ENCODE results near the gene PAH. TPM values are rescaled to one million over a fixed set of nuclear protein-coding genes. Genes with fewer than 3 reads are reported as not detected.

Gene PAH
- polyA plus RNA-seq, 3 donors, result not detected

GRCh38 chr12:102953221-102953620 lies 36.2 kb upstream of the PAH start:
- H3K27me3 Mint-ChIP-seq (ENCODE audit: low read depth in 3 of 3), result peaks cover 74 to 87% (median 79%) of the 10 kb centered on the region in 3 donors
- Histone ChIP-seq H3K27ac (ENCODE audit: low read depth in 1 of 2, low read length in 2 of 2) (no peak overlapping the region), H3K4me2 (replicated peaks; ENCODE audit: extremely low read depth, low read length, poor library complexity, severe bottlenecking) (no peak overlapping the region), H3K9me3 (replicated peaks in 1 of 2; ENCODE audit: control insufficient read depth in 1 of 2, insufficient read depth in 1 of 2, low read length in 2 of 2) (peaks cover 0 to 29% of the 10 kb centered on the region in 2 donors), H3K9ac (ENCODE audit: insufficient read depth, low read length, poor library complexity, severe bottlenecking) (no peak overlapping the region), H3K4me1 (ENCODE audit: control insufficient read depth in 1 of 2, insufficient read depth in 2 of 2, low read length in 2 of 2) (no peaks in the 10 kb centered on the region), H3K27me3 (ENCODE audit: control insufficient read depth in 2 of 2, insufficient read depth in 2 of 2, low read length in 2 of 2) (peaks cover 49 to 85% of the 10 kb centered on the region in 2 donors), H3K4me3 (replicated peaks in 1 of 3; ENCODE audit: low read depth in 2 of 3, low read length in 3 of 3) (no peak overlapping the region), H4K20me1 (ENCODE audit: insufficient read depth, low read length) (no peaks in the 10 kb centered on the region), H3K36me3 (replicated peaks in 1 of 2; ENCODE audit: control insufficient read depth in 1 of 2, insufficient read depth in 2 of 2, low read length in 2 of 2) (no peaks in the 10 kb centered on the region), H3K79me2 (ENCODE audit: insufficient read depth, low read length) (no peaks in the 10 kb centered on the region), H2AFZ (ENCODE audit: insufficient read depth, low read depth, low read length, poor library complexity, severe bottlenecking) (no peak overlapping the region)
- H3K4me1 Mint-ChIP-seq, result peaks cover 9% of the 10 kb centered on the region
- no peak for DNase-seq
- H3K9me3 Mint-ChIP-seq, result peaks cover 0 to 22% (median 11%) of the 10 kb centered on the region in 7 donors
- no peak for TF ChIP-seq CTCF (IDR thresholded peaks at IDR 0.05)
- H3K27ac Mint-ChIP-seq, result no peak overlapping the region
- intact Hi-C loops (cut with micrococcal nuclease), result no loop called here
- H3K4me3 Mint-ChIP-seq, result no peak overlapping the region
- peaks cover 0 to 5% of the 10 kb centered on the region in 2 donors for H3K36me3 Mint-ChIP-seq

DNA sequence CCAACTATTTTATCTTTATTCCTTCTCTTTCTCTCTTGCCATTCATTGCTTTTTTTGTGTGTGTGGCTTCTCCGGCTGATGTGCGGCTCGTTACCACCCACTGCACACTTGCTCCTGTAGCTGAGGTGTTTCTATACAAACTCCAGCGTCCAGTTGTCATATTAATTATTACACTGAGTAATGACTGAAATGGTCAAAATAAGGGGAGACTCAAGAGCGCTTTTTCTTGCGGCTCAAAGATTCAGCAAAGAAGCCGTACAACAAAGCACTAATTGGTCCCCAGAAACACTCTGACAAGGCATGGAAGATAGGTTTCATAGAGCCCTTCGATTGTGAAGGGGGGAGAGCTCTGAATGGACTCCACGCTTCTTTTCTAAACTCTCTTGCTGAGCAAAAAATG lies 34.8 kb upstream of the PAH start:
- peaks cover under 1% of the 10 kb centered on the region for H3K4me1 Mint-ChIP-seq
- Histone ChIP-seq H3K27ac (ENCODE audit: low read depth in 1 of 2, low read length in 2 of 2) (no peak overlapping the region), H3K9me3 (replicated peaks in 1 of 2; ENCODE audit: control insufficient read depth in 1 of 2, insufficient read depth in 1 of 2, low read length in 2 of 2) (peaks cover 0 to 27% of the 10 kb centered on the region in 2 donors), H4K20me1 (ENCODE audit: insufficient read depth, low read length) (no peaks in the 10 kb centered on the region), H3K4me3 (replicated peaks in 1 of 3; ENCODE audit: low read depth in 2 of 3, low read length in 3 of 3) (no peak overlapping the region), H3K4me2 (replicated peaks; ENCODE audit: extremely low read depth, low read length, poor library complexity, severe bottlenecking) (no peak overlapping the region), H2AFZ (ENCODE audit: insufficient read depth, low read depth, low read length, poor library complexity, severe bottlenecking) (no peak overlapping the region), H3K9ac (ENCODE audit: insufficient read depth, low read length, poor library complexity, severe bottlenecking) (no peak overlapping the region), H3K36me3 (replicated peaks in 1 of 2; ENCODE audit: control insufficient read depth in 1 of 2, insufficient read depth in 2 of 2, low read length in 2 of 2) (no peaks in the 10 kb centered on the region), H3K79me2 (ENCODE audit: insufficient read depth, low read length) (no peaks in the 10 kb centered on the region), H3K27me3 (ENCODE audit: control insufficient read depth in 2 of 2, insufficient read depth in 2 of 2, low read length in 2 of 2) (peaks cover 46 to 75% of the 10 kb centered on the region in 2 donors), H3K4me1 (ENCODE audit: control insufficient read depth in 1 of 2, insufficient read depth in 2 of 2, low read length in 2 of 2) (no peaks in the 10 kb centered on the region)
- intact Hi-C loops (cut with micrococcal nuclease), result no loop called here
- no peak overlapping the region for H3K27ac Mint-ChIP-seq
- peak overlapping the region in 1 of 2 donors; percentile 46 for H3K4me3 Mint-ChIP-seq
- H3K9me3 Mint-ChIP-seq, result peaks cover 0 to 14% (median 7%) of the 10 kb centered on the region in 7 donors
- H3K27me3 Mint-ChIP-seq (ENCODE audit: low read depth in 3 of 3), result peaks cover 62 to 77% (median 66%) of the 10 kb centered on the region in 3 donors
- TF ChIP-seq CTCF (IDR thresholded peaks at IDR 0.05), result no peak
- peaks cover 0 to 4% of the 10 kb centered on the region in 2 donors for H3K36me3 Mint-ChIP-seq
- WGBS (ENCODE audit: insufficient coverage), result 56% methylated on average over 3 of the region's 9 CpGs
- no peak for DNase-seq

Data from CD14-positive monocyte (primary cell).